NOMO-1 (cell line): ENCODE results near the gene LRRIQ1.
A peak's percentile ranks its signal among the peaks of the same experiment; 100 is the strongest.

ENCODE experiments used
- DNase-seq, 2 experiments: peaks; one replicate each; lab custom pipeline; 2025; ENCODE audit not compliant: unreplicated experiment in 2 of 2; lab: John Stamatoyannopoulos, UW

LRRIQ1 gene

DNA sequence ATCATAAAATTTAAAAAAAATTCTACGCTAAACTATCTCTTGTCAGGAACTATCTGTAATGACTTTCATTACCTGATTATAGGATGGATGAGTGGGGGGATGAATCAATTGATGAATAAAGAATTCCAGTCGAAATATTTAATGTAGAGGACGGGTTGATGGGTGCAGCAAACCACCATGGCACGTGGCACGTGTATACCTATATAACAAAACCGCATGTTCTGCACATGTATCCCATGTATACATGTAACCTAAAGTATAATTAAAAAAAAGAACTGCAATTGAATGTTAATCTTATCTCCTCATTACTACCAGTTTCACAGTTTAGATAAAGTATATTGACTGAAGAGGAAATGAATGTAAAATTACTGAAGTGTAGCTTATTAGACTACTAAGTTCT, 23.4 kb downstream of the LRRIQ1 start:
- no peak for DNase-seq

DNA sequence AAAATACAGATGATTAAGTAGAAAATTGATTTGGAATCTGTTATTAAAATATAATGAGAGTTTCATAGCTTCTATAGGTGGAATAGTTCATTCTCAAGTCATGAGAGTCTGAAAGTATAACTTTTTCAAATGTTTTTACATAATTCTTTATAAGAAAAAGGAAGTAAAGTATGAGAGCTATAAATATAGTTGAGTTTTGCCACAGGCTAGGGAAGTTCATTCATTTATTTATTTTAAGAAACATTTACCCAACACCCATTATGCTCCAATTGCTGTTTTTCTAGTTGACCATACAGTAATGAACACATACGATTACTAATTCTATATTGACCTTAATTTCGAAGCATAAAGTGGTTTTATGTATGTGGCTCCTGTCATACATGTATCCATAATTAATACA, 24.8 kb downstream of the LRRIQ1 start:
- peak in 1 of 2 experiments; percentile 69 for DNase-seq

- no peak for DNase-seq
Observed at GRCh38 chr12:85065837-85066482, 29.8 kb downstream of the LRRIQ1 start.

- DNase-seq = no peak
Observed at GRCh38 chr12:85072826-85073225, 36.7 kb downstream of the LRRIQ1 start.

- peak; percentile 7 to 46 for DNase-seq
Observed at GRCh38 chr12:85076688-85077430, 40.7 kb downstream of the LRRIQ1 start.

- DNase-seq = no peak
Observed at GRCh38 chr12:85085066-85085465, 48.9 kb downstream of the LRRIQ1 start.

DNA sequence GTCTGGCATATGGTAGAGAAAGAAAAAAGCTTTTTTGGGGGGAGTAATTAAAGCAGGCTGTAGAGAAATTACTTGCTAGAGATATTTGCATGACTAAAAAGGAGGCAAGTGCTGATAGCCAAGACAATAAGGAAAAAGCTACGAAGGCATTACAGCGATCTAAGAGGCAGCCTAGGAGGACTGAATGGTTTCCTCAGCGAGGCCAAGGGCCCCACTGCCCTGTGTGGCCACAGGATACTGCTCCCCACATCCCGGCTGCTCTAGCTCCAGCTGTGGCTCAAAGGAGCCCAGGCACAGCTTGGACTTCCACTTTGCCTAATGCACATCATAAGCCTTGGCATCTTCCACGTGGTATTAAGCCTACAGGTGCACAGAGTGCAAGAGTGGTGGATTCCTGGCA, 53.6 kb downstream of the LRRIQ1 start:
- no peak for DNase-seq

DNA sequence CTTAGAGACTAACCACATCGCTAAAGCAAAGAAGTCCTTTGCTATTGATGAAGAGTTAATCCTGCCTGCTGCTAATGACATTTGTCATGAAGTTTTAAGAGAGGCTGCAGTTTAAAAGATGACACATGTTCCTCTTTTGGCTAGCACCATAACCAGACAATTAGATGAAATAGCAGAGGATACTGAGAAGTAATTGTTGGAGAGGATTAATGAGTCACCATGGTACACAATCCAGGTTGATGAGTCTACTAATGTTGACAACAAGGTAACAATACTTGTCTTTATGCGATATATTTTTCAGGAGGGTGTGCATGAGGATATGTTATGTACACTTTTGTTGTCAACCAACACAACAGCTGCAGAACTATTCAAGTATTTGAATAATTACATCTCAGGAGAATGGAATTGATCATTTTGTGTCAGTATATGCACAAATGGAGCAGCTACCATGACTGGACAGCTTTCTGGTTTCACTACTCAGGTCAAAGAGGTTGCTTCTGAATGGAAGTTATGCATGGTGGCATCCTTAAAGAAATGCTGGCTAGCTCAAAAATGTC, 56.7 kb downstream of the LRRIQ1 start:
- DNase-seq = no peak

- no peak for DNase-seq
Observed at GRCh38 chr12:85095501-85095900, 59.4 kb downstream of the LRRIQ1 start.

- no peak for DNase-seq
Observed at GRCh38 chr12:85130646-85131045, 94.5 kb downstream of the LRRIQ1 start.

DNA sequence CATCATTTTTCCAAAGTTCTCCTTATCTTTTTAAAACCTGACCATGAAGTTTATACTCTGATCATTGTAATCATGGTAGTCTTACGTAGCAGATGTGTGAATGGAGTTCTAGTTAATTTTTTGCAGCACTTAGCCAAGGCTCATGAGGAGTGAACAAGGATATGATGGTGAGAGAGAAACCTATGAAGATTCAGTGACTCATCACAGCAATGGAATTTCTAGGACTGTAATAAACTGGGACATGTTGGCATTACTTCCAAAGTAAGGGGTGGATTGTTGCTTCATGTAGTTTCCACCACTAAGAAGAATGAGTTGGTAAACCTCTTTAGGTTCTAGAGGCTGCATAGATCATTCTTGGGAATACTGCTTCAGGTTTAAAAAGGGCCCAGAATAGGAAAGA, 102.7 kb downstream of the LRRIQ1 start:
- no peak for DNase-seq

- DNase-seq = no peak
Observed at GRCh38 chr12:85147331-85147730, 111.2 kb downstream of the LRRIQ1 start.

DNA sequence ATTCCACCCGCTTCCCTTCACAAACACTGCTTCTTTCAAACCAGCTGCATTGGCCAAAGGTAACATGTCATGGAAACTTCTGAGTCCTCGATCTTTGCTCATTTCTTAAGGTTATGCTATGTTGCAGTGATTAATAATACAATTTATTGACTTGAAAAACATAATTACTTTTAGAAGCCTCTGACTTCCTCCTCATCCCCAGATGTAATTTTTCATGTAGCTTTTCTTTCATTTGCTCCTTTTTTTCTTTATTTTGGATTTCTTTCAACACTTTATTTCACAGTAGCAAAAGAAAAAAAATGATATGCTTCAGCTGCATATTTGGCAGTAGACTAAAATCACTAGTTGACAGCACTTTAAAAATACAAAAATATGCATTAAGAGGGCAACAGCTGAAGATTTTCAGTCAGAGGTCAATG, 116.2 kb downstream of the LRRIQ1 start:
- no peak for DNase-seq

DNA sequence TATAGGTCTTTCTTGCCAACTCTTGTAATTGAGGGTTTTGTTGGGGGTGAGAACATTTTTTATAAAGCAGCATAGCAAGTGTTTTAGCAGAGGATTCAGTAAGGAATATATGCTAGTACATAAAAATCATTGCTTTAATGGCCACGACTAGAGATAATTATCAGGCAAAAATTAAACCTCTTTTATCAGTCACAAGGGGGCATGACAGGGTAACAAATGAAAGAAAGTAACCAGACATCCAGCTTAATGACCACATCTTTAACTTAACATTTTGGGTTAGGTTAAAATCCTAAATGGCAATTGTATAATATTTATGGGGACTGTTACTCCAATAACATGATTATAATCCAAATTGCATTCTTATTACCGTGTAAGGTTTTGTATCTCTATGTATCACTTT, 119.6 kb downstream of the LRRIQ1 start:
- DNase-seq = no peak

DNA sequence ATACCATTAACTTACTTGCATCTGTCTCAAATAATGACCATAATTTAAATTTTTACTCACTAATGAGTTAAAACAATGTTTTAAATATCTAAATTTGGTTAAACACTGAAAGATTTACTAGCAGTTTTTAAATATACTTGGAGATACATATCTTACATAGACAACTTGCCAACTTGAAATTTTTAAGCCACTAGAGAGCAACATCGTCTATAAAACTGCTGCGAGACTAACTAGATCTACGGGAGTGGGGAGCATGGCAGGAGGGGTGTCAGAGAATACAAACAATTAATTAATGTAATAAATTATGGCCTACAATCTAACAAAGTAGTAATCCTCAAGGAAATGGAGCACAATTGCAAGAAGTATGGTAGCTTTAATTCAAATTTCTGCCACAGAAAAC, 120.4 kb downstream of the LRRIQ1 start:
- no peak for DNase-seq

DNA sequence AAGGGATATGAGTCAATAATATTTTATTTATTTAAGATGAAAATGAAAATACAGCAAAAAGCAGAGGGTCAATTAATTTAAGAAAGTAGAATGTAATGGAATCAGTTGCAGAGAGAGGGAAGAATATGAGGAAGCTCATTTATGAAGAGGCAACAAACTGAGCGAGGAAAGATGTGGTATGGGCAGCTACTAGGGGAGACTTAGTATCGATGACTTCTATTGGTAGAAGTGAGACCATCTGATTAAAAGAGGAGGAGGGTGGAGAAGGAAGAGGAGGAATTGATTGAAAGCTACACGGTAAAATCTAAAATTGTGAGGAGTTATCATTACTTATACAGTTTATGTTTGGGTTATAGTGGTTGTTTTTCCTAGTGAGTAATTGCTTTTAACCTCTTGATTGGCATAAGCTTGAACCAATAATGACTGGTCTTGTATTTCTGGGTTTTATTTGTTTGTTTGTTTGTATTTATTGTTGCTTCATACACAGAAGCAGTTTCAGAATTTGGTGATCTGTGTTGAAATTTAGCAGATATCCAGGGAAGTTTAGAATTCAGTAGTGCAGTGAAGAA, 121.0 kb downstream of the LRRIQ1 start:
- DNase-seq = no peak

DNA sequence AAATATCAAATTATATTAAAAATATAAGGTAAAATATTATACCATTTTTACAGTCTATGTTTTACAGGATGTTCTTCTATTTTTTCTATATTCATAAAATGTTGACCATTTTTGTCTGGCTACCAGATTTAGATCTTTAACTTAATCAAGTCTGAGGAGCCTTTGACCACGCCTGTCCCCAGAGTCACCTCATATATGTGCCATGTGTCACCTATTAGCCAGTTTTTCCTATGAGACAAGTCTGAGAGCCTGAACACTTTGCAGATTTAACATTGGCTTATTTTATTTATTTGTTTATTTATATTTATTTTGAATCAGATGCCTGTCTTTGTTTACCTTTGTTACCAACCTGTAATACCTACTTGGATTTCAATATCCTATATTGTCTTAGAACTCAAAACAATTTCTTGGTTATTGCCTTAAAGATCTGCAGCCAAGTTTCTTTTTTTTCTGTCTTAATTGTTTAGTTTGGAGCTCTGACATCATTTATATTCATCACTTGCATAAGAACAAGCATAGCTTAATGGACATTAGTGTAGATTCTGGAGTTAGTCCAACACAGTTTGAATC, 127.7 kb downstream of the LRRIQ1 start:
- DNase-seq = no peak

- DNase-seq = no peak
Observed at GRCh38 chr12:85179680-85180270, 143.6 kb downstream of the LRRIQ1 start.

- no peak for DNase-seq
Observed at GRCh38 chr12:85182699-85183098, 146.5 kb downstream of the LRRIQ1 start.

- no peak for DNase-seq
Observed at GRCh38 chr12:85183855-85184254, 147.7 kb downstream of the LRRIQ1 start.

- no peak for DNase-seq
Observed at GRCh38 chr12:85186236-85186635, 150.1 kb downstream of the LRRIQ1 start.
